GM03348 (cell line): Measurements from ENCODE around the gene CLPTM1.
"Not testable (repeated sequence)": the region's sequence is repeated elsewhere in the genome, so short reads cannot be mapped to it uniquely, and the experiment has no call there.

Source experiments
- DNase-seq: peaks from one replicate; pipeline ENCODE4 v3.0.0; 2012; ENCODE audit warnings: low spot score

The CLPTM1 gene

GRCh38 chr19:44974857-44975256 lies 19.7 kb downstream of the CLPTM1 start:
- DNase-seq = no peak

GRCh38 chr19:44975444-44975843 lies 20.3 kb downstream of the CLPTM1 start:
- no peak for DNase-seq

GRCh38 chr19:44984005-44984404 lies 28.8 kb downstream of the CLPTM1 start:
- DNase-seq = no peak

- DNase-seq = no peak
These were observed 30.3 kb downstream of the CLPTM1 start for GRCh38 chr19:44985445-44985844.

- DNase-seq = no peak
These were observed 31.2 kb downstream of the CLPTM1 start for GRCh38 chr19:44986389-44986788.

GRCh38 chr19:44987148-44987675 lies 32.0 kb downstream of the CLPTM1 start:
- DNase-seq = no peak

- DNase-seq = no peak
These were observed 33.1 kb downstream of the CLPTM1 start for GRCh38 chr19:44988273-44988672.

GRCh38 chr19:44988896-44989556 lies 33.8 kb downstream of the CLPTM1 start:
- peak; percentile 87 for DNase-seq

GRCh38 chr19:44990459-44990858 lies 35.3 kb downstream of the CLPTM1 start:
- DNase-seq = no peak

GRCh38 chr19:44990966-44991365 lies 35.8 kb downstream of the CLPTM1 start:
- DNase-seq = no peak

GRCh38 chr19:44992336-44993163 lies 37.4 kb downstream of the CLPTM1 start:
- no peak for DNase-seq

GRCh38 chr19:44993526-44993925 lies 38.3 kb downstream of the CLPTM1 start:
- DNase-seq = no peak

GRCh38 chr19:44993926-44994537 lies 38.9 kb downstream of the CLPTM1 start:
- no peak for DNase-seq

- no peak for DNase-seq
These were observed 42.8 kb downstream of the CLPTM1 start for GRCh38 chr19:44998025-44998424.

- DNase-seq = not testable (repeated sequence)
These were observed 44.1 kb downstream of the CLPTM1 start for GRCh38 chr19:44999131-44999925.

GRCh38 chr19:45000665-45001064 lies 45.5 kb downstream of the CLPTM1 start:
- DNase-seq = not testable (repeated sequence)

GRCh38 chr19:45001087-45001739 lies 46.0 kb downstream of the CLPTM1 start, which contains the start of gene RELB:
Gene RELB (plus strand): TSS chr19:45001464. CDS start chr19:45001580, 116 bp downstream.
- peak; percentile 99 for DNase-seq

GRCh38 chr19:45003485-45003884 lies 48.3 kb downstream of the CLPTM1 start:
- DNase-seq = no peak

GRCh38 chr19:45005787-45006186 lies 50.6 kb downstream of the CLPTM1 start:
- no peak for DNase-seq

- DNase-seq = no peak
These were observed 53.4 kb downstream of the CLPTM1 start for GRCh38 chr19:45008552-45008951.

GRCh38 chr19:45009625-45010255 lies 54.6 kb downstream of the CLPTM1 start:
- no peak for DNase-seq
